ENCODE results near the gene PCSK6.
A peak's percentile ranks its signal among the peaks of the same experiment; 100 is the strongest.
"Not testable (repeated sequence)": the region's sequence is repeated elsewhere in the genome, so short reads cannot be mapped to it uniquely, and the experiment has no call there.

The PCSK6 gene

DNA sequence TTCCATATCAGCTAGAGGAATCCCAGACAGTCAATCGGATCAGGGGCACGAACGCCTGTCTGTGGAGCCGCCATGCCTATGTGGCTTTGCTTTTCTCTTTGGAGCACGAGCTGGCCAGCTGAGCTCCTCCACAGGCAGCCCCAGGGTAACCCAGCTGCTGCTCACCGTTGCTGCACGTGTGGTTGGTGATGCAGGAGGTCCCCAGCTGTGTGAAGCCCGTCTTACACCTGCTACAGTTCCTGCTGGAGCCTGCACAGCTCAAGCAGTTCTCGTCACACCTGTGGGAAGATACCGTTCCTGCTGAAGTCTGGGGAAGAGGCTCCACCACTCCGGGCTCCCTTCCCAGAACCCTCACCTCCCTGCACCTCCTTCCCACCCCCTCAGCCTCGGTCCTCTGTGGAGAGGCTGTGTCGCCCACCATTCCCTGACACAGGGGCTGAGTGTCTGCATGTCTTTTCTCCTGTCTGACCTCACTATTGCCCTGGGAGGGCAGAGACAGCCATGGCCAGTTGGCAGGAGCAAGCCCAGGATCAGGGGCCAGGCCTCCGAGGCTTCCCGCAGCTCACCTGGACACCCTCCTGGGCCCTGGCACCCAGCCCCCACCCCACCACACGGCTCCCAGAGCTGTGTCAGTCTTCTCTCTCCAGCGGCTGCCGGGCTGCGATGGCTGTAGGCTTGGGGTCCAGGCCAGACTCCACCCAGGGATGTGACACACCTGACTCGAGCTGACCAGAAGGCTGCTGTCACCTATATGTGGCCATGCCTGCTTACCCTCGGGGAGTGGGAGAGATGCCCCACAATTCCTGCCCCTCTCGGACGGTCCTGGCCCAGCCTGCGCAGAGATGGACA is 182.2 kb downstream of the PCSK6 start:
- no peak overlapping the region for H3K4me3 ChIP-seq (ENCODE audit: low read length)
- H3K36me3 ChIP-seq (ENCODE audit: control insufficient read depth, low read depth, low read length), result no peaks in the 10 kb centered on the region
- no peaks in the 10 kb centered on the region for H3K9me3 ChIP-seq (ENCODE audit: control insufficient read depth, low read depth, low read length)
- no peaks in the 10 kb centered on the region for H3K27me3 ChIP-seq (ENCODE audit: control insufficient read depth, insufficient read depth, low read length)
- no peak overlapping the region for H3K9ac ChIP-seq (ENCODE audit: low read length)
- H3K27ac ChIP-seq (ENCODE audit: low read length), result no peak overlapping the region
- no peaks in the 10 kb centered on the region for H3K4me1 ChIP-seq (ENCODE audit: control insufficient read depth, low read depth, low read length)

- Histone ChIP-seq H3K36me3 (ENCODE audit: control insufficient read depth, low read depth, low read length) (no peaks in the 10 kb centered on the region), H3K9me3 (ENCODE audit: control insufficient read depth, low read depth, low read length) (no peaks in the 10 kb centered on the region), H3K4me1 (ENCODE audit: control insufficient read depth, low read depth, low read length) (no peaks in the 10 kb centered on the region), H3K9ac (ENCODE audit: low read length) (no peak overlapping the region), H3K27ac (ENCODE audit: low read length) (no peak overlapping the region), H3K27me3 (ENCODE audit: control insufficient read depth, insufficient read depth, low read length) (no peaks in the 10 kb centered on the region), H3K4me3 (ENCODE audit: low read length) (no peak overlapping the region)
Observed at GRCh38 chr15:101306341-101307047, 183.0 kb downstream of the PCSK6 start.

GRCh38 chr15:101305820-101306255 is 183.7 kb downstream of the PCSK6 start:
- Histone ChIP-seq H3K9me3 (ENCODE audit: control insufficient read depth, low read depth, low read length) (no peaks in the 10 kb centered on the region), H3K4me1 (ENCODE audit: control insufficient read depth, low read depth, low read length) (no peaks in the 10 kb centered on the region), H3K4me3 (ENCODE audit: low read length) (no peak overlapping the region), H3K36me3 (ENCODE audit: control insufficient read depth, low read depth, low read length) (no peaks in the 10 kb centered on the region), H3K9ac (ENCODE audit: low read length) (no peak overlapping the region), H3K27me3 (ENCODE audit: control insufficient read depth, insufficient read depth, low read length) (no peaks in the 10 kb centered on the region), H3K27ac (ENCODE audit: low read length) (no peak overlapping the region)

DNA sequence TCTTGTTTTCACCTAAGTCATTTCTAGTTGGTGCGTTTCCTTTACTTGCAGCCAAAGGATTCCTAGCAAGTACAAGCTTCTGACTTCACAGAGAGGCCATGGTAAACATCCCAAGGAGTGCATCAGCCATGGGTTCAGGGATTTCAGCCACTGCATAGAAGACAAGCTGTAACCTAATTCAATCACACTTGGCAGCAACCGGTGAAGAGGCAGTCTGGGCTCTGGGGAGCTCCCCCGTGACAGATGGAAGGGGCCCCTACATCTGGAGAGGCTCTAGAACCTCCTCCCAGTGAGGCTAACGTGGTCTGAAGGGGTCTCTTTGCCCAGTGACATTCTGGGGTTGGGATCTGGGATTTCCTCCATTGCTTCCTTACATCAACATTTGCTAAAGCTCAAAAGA is 186.1 kb downstream of the PCSK6 start:
- no peaks in the 10 kb centered on the region for H3K27me3 ChIP-seq (ENCODE audit: control insufficient read depth, insufficient read depth, low read length)
- H3K4me3 ChIP-seq (ENCODE audit: low read length), result no peak overlapping the region
- H3K9ac ChIP-seq (ENCODE audit: low read length), result no peak overlapping the region
- H3K36me3 ChIP-seq (ENCODE audit: control insufficient read depth, low read depth, low read length), result no peaks in the 10 kb centered on the region
- H3K4me1 ChIP-seq (ENCODE audit: control insufficient read depth, low read depth, low read length), result no peaks in the 10 kb centered on the region
- no peaks in the 10 kb centered on the region for H3K9me3 ChIP-seq (ENCODE audit: control insufficient read depth, low read depth, low read length)
- no peak overlapping the region for H3K27ac ChIP-seq (ENCODE audit: low read length)

GRCh38 chr15:101296418-101297405 is 192.8 kb downstream of the PCSK6 start:
- Histone ChIP-seq H3K9ac (ENCODE audit: low read length) (no peak overlapping the region), H3K36me3 (ENCODE audit: control insufficient read depth, low read depth, low read length) (peaks cover 4% of the 10 kb centered on the region), H3K9me3 (ENCODE audit: control insufficient read depth, low read depth, low read length) (no peaks in the 10 kb centered on the region), H3K4me1 (ENCODE audit: control insufficient read depth, low read depth, low read length) (peaks cover 7% of the 10 kb centered on the region), H3K27me3 (ENCODE audit: control insufficient read depth, insufficient read depth, low read length) (no peaks in the 10 kb centered on the region), H3K27ac (ENCODE audit: low read length) (no peak overlapping the region), H3K4me3 (ENCODE audit: low read length) (peak overlapping the region; percentile 90)

DNA sequence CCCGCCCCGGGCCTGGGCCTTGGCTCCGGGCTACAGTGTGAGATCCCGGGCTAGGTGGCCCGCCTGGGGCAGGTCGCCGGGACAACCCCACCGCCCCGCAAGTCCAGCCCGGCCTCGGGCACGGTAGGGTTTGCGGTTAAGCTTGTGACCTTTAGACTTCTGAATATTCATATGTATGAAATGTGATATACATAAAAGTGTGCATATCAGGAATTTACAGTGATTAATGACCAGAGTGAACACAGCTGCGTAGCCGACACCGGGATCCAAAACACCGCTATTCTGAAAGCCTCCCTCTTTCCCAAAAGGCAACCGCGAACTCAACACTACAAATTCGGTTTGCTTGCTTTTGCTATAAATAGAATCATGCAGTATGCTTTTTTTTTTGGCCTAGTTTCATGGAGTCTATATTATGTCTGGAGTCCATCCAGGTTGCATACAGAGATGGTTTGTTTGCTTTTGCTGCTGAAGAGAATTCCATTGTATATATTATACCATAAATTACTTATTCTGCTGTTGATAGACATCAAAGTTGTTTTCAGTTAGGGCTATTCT is 193.8 kb downstream of the PCSK6 start:
- H3K27ac ChIP-seq (ENCODE audit: low read length), result no peak overlapping the region
- no peaks in the 10 kb centered on the region for H3K27me3 ChIP-seq (ENCODE audit: control insufficient read depth, insufficient read depth, low read length)
- H3K9me3 ChIP-seq (ENCODE audit: control insufficient read depth, low read depth, low read length), result no peaks in the 10 kb centered on the region
- peaks cover 7% of the 10 kb centered on the region for H3K4me1 ChIP-seq (ENCODE audit: control insufficient read depth, low read depth, low read length)
- H3K4me3 ChIP-seq (ENCODE audit: low read length), result peak overlapping the region; percentile 90
- H3K36me3 ChIP-seq (ENCODE audit: control insufficient read depth, low read depth, low read length), result peaks cover 11% of the 10 kb centered on the region
- H3K9ac ChIP-seq (ENCODE audit: low read length), result peak overlapping the region; percentile 90

GRCh38 chr15:101294731-101295606 is 194.5 kb downstream of the PCSK6 start, which contains the start of gene SNRPA1:
TSS of gene SNRPA1 (minus strand) at chr15:101295248. CDS start at chr15:101295178, 70 bp downstream.
- H3K9ac ChIP-seq (ENCODE audit: low read length), result peak within 1 kb of the TSS; percentile 90
- no peaks in the 10 kb centered on the region for H3K27me3 ChIP-seq (ENCODE audit: control insufficient read depth, insufficient read depth, low read length)
- no peaks in the 10 kb centered on the region for H3K9me3 ChIP-seq (ENCODE audit: control insufficient read depth, low read depth, low read length)
- peaks cover 7% of the 10 kb centered on the region for H3K4me1 ChIP-seq (ENCODE audit: control insufficient read depth, low read depth, low read length)
- H3K36me3 ChIP-seq (ENCODE audit: control insufficient read depth, low read depth, low read length), result peaks cover 17% of the 10 kb centered on the region
- peak within 1 kb of the TSS; percentile 90 for H3K4me3 ChIP-seq (ENCODE audit: low read length)
- H3K27ac ChIP-seq (ENCODE audit: low read length), result peak within 1 kb of the TSS; percentile 65

DNA sequence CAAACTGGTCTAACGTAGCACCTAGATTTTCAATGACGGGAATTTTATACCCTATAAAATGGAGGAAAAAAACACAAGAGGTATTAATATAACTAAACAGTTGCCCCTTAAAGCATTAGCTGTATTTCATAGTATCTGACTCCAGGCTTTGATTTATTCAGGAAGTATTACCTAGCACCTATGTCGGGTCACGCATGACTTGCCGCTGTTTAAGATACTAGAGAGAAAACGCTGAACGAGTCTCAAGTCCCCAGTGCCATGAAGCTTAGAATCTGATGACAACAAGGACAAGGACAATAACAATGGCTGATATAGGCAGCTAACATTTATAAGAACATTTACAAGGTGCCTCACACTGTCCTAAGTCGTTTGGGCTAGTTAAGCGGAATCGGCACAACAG is 196.4 kb downstream of the PCSK6 start:
- Histone ChIP-seq H3K36me3 (ENCODE audit: control insufficient read depth, low read depth, low read length) (peaks cover 24% of the 10 kb centered on the region), H3K4me1 (ENCODE audit: control insufficient read depth, low read depth, low read length) (peaks cover 7% of the 10 kb centered on the region), H3K9ac (ENCODE audit: low read length) (peak overlapping the region; percentile 90), H3K27ac (ENCODE audit: low read length) (no peak overlapping the region), H3K9me3 (ENCODE audit: control insufficient read depth, low read depth, low read length) (no peaks in the 10 kb centered on the region), H3K4me3 (ENCODE audit: low read length) (peak overlapping the region; percentile 90), H3K27me3 (ENCODE audit: control insufficient read depth, insufficient read depth, low read length) (no peaks in the 10 kb centered on the region)

DNA sequence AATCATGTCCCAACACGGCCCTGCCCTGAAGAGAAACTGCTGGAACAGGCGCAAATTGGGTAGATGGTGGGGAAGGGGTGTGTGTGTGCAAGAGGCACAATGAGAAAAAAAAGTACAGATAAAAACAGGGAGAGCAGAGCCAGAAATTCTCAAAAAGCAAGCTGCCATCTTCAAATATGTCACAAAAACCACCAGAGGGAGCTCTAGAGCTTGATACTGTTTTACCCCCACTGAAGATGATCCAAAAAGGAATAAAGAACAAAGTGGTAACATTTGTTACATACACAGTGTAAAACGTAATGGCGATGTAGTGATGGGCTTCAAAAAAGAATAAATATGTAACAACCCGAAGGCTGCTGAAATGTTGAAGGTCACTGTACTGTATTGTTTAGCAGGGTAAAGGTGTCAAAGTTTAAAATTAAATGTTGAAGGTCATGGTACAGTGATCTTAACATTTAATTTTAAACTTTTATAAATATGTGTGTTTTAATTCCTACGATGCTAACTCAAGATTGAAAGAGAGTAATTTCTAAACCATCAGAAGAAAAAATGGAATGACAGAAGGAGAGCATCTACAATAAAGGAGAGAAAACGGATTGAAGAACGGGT is 200.5 kb downstream of the PCSK6 start:
- Histone ChIP-seq H3K27ac (ENCODE audit: low read length) (no peak overlapping the region), H3K27me3 (ENCODE audit: control insufficient read depth, insufficient read depth, low read length) (no peaks in the 10 kb centered on the region), H3K4me3 (ENCODE audit: low read length) (no peak overlapping the region), H3K36me3 (ENCODE audit: control insufficient read depth, low read depth, low read length) (peaks cover 60% of the 10 kb centered on the region), H3K9ac (ENCODE audit: low read length) (no peak overlapping the region), H3K9me3 (ENCODE audit: control insufficient read depth, low read depth, low read length) (no peaks in the 10 kb centered on the region), H3K4me1 (ENCODE audit: control insufficient read depth, low read depth, low read length) (peaks cover 7% of the 10 kb centered on the region)

DNA sequence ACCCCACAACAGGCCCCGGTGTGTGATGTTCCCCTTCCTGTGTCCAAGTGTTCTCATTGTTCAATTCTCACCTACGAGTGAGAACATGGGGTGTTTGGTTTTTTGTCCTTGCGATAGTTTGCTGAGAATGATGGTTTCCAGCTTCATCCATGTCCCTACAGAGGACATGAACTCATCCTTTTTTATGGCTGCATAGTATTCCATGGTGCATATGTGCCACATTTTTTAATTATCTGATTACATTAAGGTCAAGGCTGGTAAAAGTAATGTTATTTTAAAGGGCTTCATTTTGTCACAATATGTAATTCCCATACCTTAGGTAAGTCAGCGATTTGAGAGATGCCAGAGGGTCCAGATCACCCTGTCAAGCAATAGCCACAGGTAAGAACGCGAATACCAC is 202.2 kb downstream of the PCSK6 start:
- H3K9ac ChIP-seq (ENCODE audit: low read length); H3K4me3 ChIP-seq (ENCODE audit: low read length); H3K27me3 ChIP-seq (ENCODE audit: control insufficient read depth, insufficient read depth, low read length); H3K27ac ChIP-seq (ENCODE audit: low read length); H3K9me3 ChIP-seq (ENCODE audit: control insufficient read depth, low read depth, low read length); H3K4me1 ChIP-seq (ENCODE audit: control insufficient read depth, low read depth, low read length): not testable (repeated sequence)
- peaks cover 74% of the 10 kb centered on the region for H3K36me3 ChIP-seq (ENCODE audit: control insufficient read depth, low read depth, low read length)
